PC-9 (cell line): Measurements from ENCODE around the gene ASB12.

ENCODE experiments used
- CTCF ChIP-seq: fragments of 200-600 bp; sonication (generic); conservative IDR thresholded peaks from 2 replicates; pipeline ENCODE4 v1.6.1; 2017; ENCODE audit warnings: mixed run types, antibody characterized with exemption, mild to moderate bottlenecking, moderate library complexity
- EZH2 ChIP-seq: fragments of 200-600 bp; sonication (generic); IDR thresholded peaks from 2 replicates; pipeline ENCODE4 v1.8.0; 2017; ENCODE audit warnings: antibody characterized with exemption, low read depth

GRCh38 chrX:64192673-64193072 is 37.7 kb downstream of the ASB12 start:
- TF ChIP-seq CTCF (no peak), EZH2 (no peak)
